Subcutaneous abdominal adipose tissue (tissue), 5 donors: ENCODE results near the gene TJP1.

ENCODE experiments used
- H3K27ac ChIP-seq: one replicate; pipeline ENCODE4 v1.7.0; 2013; ENCODE audit warnings: low read depth, mild to moderate bottlenecking, inconsistent platforms, low read length, moderate library complexity
- H3K27me3 ChIP-seq, 5 donors: one replicate each; pipeline ENCODE4 v1.7.0; 2013; ENCODE audit warnings: low read length in 5 of 5, inconsistent platforms in 1 of 5; ENCODE audit not compliant: control insufficient read depth in 5 of 5, insufficient read depth in 4 of 5
- H3K36me3 ChIP-seq, 5 donors: one replicate each; pipeline ENCODE4 v1.7.0; 2013; ENCODE audit warnings: low read length in 5 of 5; ENCODE audit not compliant: control insufficient read depth in 5 of 5, insufficient read depth in 5 of 5
- H3K4me1 ChIP-seq, 5 donors: one replicate each; pipeline ENCODE4 v1.7.0; 2013; ENCODE audit warnings: low read length in 5 of 5, mild to moderate bottlenecking in 3 of 5, moderate library complexity in 1 of 5; ENCODE audit not compliant: control insufficient read depth in 5 of 5, insufficient read depth in 5 of 5
- H3K4me3 ChIP-seq, 5 donors: one replicate each; pipeline ENCODE4 v1.7.0; 2013; ENCODE audit warnings: low read length in 5 of 5, low read depth in 1 of 5
- H3K9ac ChIP-seq, 5 donors: one replicate each; pipeline ENCODE4 v1.7.0; 2013; ENCODE audit warnings: low read length in 5 of 5, mild to moderate bottlenecking in 4 of 5, moderate library complexity in 3 of 5
- H3K9me3 ChIP-seq, 5 donors: one replicate each; pipeline ENCODE4 v1.7.0; 2013; ENCODE audit warnings: low read length in 5 of 5; ENCODE audit not compliant: control insufficient read depth in 5 of 5
- donor health status: healthy.
- donor health status: healthy.
- donor health status: healthy.
- donor health status: healthy.
- donor health status: healthy.

The TJP1 gene

GRCh38 chr15:29689287-29689986 is 132.8 kb downstream of the TJP1 start:
- no peak overlapping the region for H3K4me3 ChIP-seq
- no peak overlapping the region for H3K9ac ChIP-seq
- H3K27ac ChIP-seq, result no peak overlapping the region
- peaks cover 0 to 7% (median 3%) of the 10 kb centered on the region in 5 donors for H3K27me3 ChIP-seq
- H3K9me3 ChIP-seq, result no peaks in the 10 kb centered on the region
- H3K4me1 ChIP-seq, result peaks cover 0 to 6% (median 0%) of the 10 kb centered on the region in 5 donors
- no peaks in the 10 kb centered on the region for H3K36me3 ChIP-seq

DNA sequence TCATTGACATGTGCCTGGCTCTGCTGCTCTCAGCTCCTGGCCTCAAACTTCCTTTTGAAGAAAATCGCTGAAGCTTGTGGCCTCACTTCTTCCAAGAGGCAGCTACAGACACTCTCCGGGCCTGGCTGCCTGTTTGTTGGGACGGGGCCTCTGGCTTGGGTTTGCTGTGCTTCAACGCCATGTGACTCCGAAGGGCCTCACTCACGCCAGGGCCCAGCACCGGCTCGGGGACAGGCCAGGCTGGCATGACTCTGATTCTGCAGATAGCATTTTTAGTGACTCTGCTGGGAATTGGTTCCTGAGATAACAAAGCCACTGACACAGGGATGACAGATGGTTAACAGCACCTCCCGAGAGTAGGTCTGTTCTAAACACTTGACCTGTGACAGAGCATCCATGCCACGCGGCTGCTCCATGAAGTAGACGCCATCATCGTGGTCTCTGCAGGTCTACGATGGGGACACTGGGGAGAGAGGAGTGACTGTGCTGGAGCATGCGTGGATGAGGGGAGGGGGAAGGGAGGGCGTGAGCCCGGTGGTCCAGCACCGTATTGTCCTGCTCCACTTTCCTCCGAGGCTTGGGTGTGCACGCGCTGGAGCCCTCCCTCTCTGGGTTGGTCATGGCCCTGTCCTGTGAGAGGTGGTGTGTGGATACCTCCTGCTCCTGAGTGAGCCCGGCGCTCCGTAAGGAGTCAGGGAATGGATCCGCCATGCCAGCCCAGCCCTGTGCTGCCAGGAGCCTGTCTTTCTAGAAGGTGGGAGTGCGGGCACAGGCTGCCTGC is 133.6 kb downstream of the TJP1 start:
- Histone ChIP-seq H3K27me3 (peaks cover 0 to 7% (median 3%) of the 10 kb centered on the region in 5 donors), H3K9ac (no peak overlapping the region), H3K9me3 (no peaks in the 10 kb centered on the region), H3K4me3 (no peak overlapping the region), H3K36me3 (no peaks in the 10 kb centered on the region), H3K27ac (no peak overlapping the region), H3K4me1 (peaks cover 0 to 6% (median 0%) of the 10 kb centered on the region in 5 donors)

- peaks cover 0 to 7% (median 3%) of the 10 kb centered on the region in 5 donors for H3K27me3 ChIP-seq
- H3K36me3 ChIP-seq, result no peaks in the 10 kb centered on the region
- no peaks in the 10 kb centered on the region for H3K9me3 ChIP-seq
- H3K27ac ChIP-seq, result no peak overlapping the region
- H3K9ac ChIP-seq, result no peak overlapping the region
- H3K4me3 ChIP-seq, result no peak overlapping the region
- peaks cover 0 to 6% (median 0%) of the 10 kb centered on the region in 5 donors for H3K4me1 ChIP-seq
Measured at GRCh38 chr15:29687939-29688505, 134.2 kb downstream of the TJP1 start.

DNA sequence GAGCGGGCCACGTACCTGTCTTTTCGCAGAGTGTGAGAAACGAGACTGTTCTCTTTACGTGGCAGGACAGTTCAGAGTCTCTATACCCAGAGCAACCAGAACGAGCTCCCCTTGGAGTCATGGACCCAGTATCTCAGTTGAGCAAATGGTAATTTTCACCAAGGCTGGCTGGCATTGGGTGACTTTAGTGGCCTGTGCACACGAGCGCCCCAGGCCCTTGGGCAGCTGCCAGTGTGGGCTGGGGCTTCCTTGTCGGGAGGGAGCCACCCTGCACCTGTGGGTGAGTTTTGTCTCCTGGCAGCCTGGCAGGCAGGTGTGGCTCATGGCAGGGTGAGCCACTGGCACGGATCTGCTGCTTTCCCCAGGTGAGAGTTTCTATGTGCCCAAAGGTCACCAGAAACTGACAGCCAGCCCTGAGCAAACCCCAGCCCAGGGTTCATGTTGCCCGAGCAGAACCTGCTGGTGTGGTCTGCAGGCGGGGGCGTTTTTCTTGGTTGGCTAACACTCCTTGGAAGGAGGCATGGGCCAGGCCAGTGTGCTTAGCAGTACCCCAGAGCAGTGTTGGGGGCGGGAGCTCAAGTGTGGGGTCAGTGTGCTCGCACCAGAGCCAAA is 135.0 kb downstream of the TJP1 start:
- Histone ChIP-seq H3K4me3 (no peak overlapping the region), H3K9ac (no peak overlapping the region), H3K27ac (no peak overlapping the region)

DNA sequence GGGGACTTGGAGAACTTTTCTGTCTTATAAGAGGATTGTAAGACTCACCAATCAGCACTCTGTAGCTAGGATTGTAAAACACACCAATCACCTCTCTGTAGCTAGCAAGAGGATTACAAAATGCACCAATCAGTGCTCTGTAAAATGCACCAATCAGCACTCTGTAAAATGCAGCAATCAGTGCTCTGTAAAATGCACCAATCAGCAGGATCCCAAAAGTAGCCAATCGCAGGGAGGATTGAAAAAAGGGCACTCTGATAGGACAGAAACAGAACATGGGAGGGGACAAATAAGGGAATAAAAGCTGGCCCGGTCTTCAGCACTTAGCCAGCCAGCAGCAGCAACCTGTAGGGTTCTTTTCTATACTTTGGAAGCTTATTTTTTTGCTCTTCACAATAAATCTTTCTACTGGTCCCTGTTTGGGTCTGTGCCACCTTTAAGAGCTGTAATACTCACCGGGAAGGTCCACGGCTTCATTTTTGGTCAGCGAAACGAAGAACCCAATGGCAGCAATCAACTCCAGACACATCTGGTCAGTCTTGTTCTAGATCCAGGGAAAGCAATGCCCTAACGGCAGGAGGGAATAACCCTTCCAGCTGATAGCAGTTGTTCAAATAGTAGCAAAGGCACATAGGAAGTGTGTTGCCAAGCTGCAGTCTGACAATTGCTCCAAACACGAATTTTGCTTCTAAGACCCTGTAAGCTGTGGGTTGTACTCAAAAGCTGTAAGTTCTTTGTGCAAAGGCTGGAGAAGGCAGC is 135.6 kb downstream of the TJP1 start:
- H3K9ac ChIP-seq, result no peak overlapping the region
- no peak overlapping the region for H3K4me3 ChIP-seq
- H3K27ac ChIP-seq, result no peak overlapping the region
- no peaks in the 10 kb centered on the region for H3K36me3 ChIP-seq
- H3K4me1 ChIP-seq, result no peaks in the 10 kb centered on the region
- H3K9me3 ChIP-seq, result no peaks in the 10 kb centered on the region
- H3K27me3 ChIP-seq, result peaks cover 0 to 7% (median 3%) of the 10 kb centered on the region in 5 donors

More for the DNA sequence above, 135.0 kb downstream of the TJP1 start:
- no peaks in the 10 kb centered on the region for H3K36me3 ChIP-seq
- no peaks in the 10 kb centered on the region for H3K9me3 ChIP-seq
- H3K27me3 ChIP-seq, result peaks cover 0 to 7% (median 3%) of the 10 kb centered on the region in 5 donors
- no peaks in the 10 kb centered on the region for H3K4me1 ChIP-seq

DNA sequence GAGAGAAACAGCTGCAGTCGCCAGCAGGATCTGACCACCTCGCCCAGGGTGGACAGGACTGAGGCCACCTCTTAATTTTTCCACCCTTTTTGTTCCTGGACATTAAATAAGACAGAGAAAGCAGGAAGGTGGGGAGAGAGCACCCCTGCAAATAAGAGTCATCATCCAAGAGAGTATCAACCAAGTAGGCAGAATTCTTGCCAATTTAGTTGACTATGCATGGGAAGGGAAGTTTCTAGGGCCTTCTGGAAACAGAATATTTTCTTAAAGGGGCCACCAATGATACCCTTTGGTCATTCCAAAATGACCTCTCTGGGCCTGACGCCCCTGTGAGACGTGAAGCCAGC is 136.2 kb downstream of the TJP1 start:
- no peaks in the 10 kb centered on the region for H3K36me3 ChIP-seq
- H3K4me3 ChIP-seq, result no peak overlapping the region
- H3K9me3 ChIP-seq, result no peaks in the 10 kb centered on the region
- no peak overlapping the region for H3K27ac ChIP-seq
- H3K9ac ChIP-seq, result no peak overlapping the region
- H3K4me1 ChIP-seq, result no peaks in the 10 kb centered on the region
- H3K27me3 ChIP-seq, result peaks cover 0 to 7% (median 3%) of the 10 kb centered on the region in 5 donors

DNA sequence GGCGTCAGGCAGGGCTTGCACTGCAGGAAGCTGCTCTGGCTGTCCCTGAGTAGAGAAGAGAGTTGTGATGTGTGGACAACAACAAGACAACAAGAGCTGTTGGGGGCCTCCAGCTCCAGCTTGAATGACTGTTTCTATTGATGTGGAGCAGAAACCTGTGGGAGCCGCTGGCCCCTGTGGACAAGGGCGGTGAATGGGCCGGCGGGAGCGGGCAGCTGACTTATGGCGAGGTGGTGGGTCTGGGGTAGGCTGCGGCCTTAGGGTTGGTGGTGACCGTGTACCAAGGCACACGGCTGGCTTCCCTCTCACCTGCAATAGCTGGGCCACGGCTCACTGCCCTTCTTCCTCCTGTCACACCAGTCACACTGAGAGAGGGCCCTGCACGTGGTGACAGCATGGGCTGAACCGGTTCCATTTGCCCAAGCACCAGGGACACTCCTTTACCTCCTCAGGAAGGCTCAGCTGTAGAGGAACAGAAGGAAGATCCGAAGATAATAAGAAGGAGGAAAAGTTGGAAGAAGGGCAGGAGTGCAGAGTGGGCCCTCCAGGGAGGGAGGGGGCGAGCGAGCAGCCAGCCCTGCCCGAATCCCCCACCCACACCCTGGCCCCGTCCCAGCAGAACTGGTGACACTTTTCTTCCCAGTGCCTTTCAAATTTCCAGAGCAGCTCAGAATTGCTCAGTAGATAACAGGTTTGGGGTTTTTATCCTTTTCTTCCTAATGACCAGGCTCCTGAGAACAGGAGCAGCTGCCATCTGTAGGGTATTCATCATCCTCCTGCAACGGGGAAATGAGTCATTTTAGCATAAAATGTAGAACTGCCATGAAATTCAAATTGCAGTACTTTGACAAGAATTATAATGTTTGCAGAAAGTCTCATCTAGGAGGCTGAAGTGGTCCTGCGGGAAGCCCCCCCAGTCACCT is 136.9 kb downstream of the TJP1 start:
- H3K4me3 ChIP-seq, result no peak overlapping the region
- no peaks in the 10 kb centered on the region for H3K9me3 ChIP-seq
- no peaks in the 10 kb centered on the region for H3K4me1 ChIP-seq
- H3K36me3 ChIP-seq, result no peaks in the 10 kb centered on the region
- no peak overlapping the region for H3K27ac ChIP-seq
- peaks cover 0 to 7% (median 3%) of the 10 kb centered on the region in 5 donors for H3K27me3 ChIP-seq
- no peak overlapping the region for H3K9ac ChIP-seq

DNA sequence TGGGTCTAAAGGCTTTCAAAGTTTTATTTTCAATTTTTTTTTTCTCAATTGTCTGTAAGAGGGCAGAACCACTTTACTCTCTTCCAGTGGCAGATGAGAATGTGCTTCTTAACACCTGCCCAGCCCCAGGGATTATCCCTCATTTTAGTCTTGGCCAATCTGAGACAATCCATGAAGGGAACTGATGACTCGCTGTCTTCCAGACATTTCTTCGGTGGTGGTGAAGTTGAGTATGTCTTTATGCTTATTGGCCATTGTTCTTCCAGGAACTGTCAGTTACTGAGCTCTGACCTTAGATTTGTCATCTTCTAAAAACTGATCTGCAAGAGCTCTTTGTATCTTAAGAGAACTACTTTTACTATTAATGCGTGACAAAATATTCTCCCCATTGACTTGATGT is 139.5 kb downstream of the TJP1 start:
- no peaks in the 10 kb centered on the region for H3K4me1 ChIP-seq
- no peak overlapping the region for H3K9ac ChIP-seq
- H3K9me3 ChIP-seq, result no peaks in the 10 kb centered on the region
- H3K27me3 ChIP-seq, result peaks cover 2 to 11% (median 4%) of the 10 kb centered on the region in 5 donors
- no peaks in the 10 kb centered on the region for H3K36me3 ChIP-seq
- H3K27ac ChIP-seq, result no peak overlapping the region
- H3K4me3 ChIP-seq, result no peak overlapping the region

DNA sequence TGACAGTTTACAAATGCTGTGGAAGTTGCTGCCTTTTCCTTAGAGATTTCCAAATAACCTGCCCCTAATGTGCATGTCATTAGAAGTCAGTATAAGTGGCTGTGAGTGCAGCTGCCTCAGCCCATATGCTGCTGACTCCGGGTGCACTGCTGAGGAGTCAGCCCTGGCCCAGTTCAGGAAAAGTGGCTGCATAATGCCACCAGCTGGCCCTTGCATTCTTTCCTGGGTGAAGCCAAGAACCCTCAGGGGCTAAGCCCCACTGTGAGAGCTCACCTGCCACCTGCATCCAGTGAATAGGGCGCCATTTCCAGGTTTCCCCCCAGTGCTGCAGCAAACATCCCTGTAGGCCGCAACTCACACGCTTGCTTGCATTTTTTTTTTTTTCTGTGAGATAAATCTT is 139.9 kb downstream of the TJP1 start:
- H3K27ac ChIP-seq, result no peak overlapping the region
- H3K36me3 ChIP-seq, result no peaks in the 10 kb centered on the region
- H3K9me3 ChIP-seq, result no peaks in the 10 kb centered on the region
- H3K4me3 ChIP-seq, result no peak overlapping the region
- no peak overlapping the region for H3K9ac ChIP-seq
- peaks cover 2 to 12% (median 5%) of the 10 kb centered on the region in 5 donors for H3K27me3 ChIP-seq
- no peaks in the 10 kb centered on the region for H3K4me1 ChIP-seq
